Activated T-cell treated with anti-CD3 and anti-CD28 coated beads for 1 hour (primary cell): Measurements from ENCODE around the gene PEX5L.
"Not testable (repeated sequence)": the region's sequence is repeated elsewhere in the genome, so short reads cannot be mapped to it uniquely, and the experiment has no call there.

ENCODE experiments used
- DNase-seq: peaks from one replicate; pipeline ENCODE4 v3.0.0-alpha.2; 2020; ENCODE audit warnings: low read depth

PEX5L gene

GRCh38 chr3:180011927-180012326, 24.8 kb downstream of the PEX5L start:
- no peak for DNase-seq

DNA sequence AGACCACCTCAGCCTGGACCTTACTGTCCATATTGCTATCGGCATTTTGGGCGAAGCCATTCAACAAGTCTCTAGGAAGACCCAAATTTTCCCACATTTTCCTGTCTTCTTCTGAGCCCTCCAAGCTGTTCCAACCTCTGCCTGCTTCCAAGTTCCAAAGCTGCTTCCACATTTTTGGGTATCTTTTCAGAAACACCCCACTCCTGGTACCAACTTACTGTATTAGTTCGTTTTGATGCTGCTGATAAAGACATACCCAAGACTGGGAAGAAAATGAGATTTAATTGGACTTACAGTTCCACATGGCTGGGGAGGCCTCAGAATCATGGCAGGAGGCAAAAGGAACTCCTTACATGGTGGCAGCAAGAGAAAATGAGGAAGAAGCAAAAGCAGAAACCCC, 28.4 kb downstream of the PEX5L start:
- not testable (repeated sequence) for DNase-seq

DNA sequence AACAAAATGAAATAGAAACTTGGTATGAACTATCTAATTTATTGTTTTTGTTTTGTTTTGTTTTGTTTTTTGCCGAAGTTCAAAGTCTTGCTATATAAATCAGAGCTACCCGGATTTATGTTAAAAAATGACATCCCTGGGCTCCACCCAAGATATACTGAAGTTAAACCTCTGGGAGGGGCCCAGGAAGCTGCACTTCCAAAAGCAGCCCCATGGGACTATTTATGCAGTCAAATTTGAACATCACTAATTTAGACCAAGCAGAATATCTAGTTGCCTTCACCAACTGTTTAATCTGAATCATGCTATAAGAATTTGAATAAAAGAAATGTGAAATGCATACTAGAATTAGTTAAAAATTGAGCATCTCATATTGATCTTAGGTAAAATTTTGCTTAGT, 32.2 kb downstream of the PEX5L start:
- no peak for DNase-seq

- DNase-seq: no peak
Measured at GRCh38 chr3:180002006-180002405, 34.7 kb downstream of the PEX5L start.

DNA sequence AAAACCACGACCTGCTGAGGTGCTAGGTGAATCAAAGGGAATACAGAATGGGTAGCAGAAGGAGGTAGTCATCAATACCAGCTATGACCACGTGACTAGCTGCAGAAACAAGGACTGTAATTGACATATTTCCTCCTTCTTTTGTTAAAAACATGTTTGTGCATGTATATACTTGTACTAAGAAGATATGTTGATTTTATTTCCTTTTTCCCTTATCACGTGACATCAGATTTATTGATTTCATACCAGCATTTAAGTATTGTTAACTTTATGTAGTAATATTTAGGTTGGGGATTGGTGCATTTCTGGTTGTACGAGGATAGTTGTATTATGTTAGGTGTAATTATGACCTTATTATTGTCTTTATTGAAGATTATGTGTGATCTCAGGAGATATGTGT, 36.2 kb downstream of the PEX5L start:
- DNase-seq: no peak

DNA sequence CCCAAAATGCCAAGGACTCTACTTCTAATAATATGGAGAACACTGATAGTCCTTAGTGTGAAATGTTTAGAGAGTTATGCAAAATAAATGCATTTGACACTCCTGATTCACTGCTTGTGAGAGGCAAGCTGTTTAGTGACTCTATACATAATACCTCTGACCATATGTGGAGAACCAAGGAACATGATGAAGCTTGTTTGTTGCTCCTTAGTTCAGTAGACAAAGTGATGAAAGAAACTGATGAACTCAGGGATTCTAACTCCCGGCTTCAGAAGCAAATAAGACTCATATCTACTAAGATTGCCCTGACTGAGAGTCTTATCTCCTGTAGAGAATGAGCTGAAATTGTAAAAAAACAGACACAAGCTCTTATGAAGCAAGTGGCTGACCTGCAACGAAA, 41.3 kb downstream of the PEX5L start:
- DNase-seq: no peak

DNA sequence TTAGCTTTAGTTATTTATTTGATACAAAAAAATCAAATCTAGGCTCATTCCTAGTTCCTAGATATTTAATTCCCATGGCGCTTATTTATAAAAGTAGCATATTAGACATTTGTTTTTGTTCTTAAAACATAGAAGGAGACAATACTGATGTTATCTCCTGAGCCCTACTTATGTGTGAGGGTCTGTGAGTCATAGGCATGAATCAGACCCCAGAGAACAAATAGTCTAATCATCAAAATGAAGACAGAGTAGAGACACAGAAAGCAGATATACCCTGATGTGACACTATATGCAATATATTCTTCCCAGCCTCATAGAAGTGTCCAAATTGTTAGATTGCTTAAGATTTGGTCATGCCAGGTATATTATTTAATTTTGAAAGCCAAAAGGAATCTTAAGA, 44.9 kb downstream of the PEX5L start:
- DNase-seq: no peak

DNA sequence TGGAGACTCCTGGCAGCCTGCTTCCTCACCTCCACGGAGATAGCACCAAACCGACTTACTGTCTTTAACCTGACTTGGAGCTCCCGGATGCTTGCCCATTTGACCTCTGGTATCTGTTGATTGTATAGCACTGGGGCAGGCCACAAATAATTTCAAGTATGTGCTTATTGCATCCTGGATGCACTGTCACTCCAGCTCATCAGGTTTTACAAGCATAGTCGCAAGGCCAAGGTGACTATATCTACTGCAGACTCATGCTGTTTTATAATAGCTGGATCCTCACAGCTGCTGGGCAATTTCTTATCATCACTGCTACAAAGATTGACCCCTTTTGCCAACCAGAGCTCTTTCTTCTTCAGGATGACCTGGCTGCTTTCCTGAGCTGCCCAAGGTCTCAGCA, 45.6 kb downstream of the PEX5L start:
- DNase-seq: no peak

DNA sequence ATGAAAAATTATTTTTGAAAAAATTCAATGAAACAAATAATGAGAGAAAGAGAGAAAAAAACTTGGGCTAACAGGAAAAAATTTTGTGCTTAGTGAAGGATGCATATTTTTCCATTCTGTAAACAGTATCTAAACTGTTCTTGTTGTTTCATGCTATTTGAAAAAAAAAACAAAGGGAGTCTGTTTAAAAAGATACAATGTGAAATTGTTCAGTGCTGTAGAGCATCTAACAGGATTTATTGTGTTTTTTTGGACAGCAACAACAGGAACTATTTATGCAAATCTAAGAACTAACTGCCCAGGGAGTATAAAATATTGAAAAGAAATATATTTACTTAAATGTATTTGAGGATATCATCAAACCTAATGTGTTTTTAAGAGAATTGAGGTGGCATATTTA, 55.1 kb downstream of the PEX5L start:
- no peak for DNase-seq

DNA sequence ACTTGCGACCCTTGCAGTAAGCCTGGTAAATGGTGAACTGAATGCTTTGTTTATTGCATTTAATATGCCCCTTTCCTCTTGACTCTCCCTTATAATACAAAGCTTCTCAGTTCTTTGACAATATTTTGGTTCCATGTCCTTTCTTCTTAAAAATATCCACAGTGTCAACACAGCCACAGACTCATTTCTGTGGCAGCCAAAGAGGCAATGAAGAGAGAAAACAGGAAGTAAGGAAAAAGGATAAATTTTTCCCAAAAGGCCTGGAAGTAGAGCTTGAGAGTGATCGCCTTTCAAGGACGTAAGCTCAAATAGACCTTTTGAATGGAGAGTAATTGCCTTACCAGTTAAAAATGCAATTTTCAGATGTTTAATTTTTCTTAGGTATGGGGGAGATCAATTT, 59.4 kb downstream of the PEX5L start:
- DNase-seq: no peak

DNA sequence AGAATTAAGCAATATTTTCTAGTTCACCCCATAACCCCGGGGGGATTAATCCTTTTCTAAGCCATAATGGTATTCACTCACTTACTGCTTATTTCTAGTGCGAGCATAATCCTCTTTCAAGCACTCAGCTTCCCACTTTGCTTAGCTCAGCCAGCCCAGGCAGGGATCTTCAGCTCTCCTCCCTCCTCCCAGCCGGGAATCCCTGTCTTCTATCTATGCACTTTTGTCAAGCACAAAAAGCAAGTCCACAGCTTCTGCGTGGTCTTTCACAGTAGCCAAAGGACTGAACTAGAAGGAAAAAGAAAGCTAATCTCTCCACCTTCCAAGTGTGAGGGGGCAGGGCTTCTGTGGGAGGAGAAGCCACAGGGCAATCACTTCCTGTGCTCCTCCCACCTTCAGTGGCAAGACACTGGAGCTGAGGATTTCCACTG, 62.8 kb downstream of the PEX5L start:
- DNase-seq: no peak

DNA sequence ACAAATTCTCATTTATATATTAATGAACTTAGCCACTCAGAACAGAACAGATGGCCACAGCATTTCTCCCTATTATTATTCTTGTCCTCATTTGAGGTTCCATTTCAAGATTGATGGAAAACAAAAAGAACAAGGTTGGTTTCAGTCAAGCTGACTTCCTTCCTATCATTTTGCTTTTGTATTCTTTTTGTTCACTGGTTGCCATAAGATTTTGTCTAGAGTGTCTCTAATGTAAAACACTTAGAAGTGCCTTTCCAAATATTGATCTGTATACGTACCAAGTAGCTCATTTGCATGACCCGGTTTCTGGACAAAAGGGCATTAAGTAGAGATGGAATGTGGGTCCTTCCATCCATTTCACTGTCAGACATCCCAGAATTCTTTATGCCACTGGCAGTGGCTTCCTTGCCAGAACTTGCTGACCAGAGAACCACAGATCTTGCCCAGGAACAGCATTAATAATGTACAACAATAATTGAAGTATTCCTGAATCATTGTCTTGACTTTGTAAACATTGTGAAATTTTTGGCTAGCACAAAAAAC, 63.8 kb downstream of the PEX5L start:
- DNase-seq: no peak

DNA sequence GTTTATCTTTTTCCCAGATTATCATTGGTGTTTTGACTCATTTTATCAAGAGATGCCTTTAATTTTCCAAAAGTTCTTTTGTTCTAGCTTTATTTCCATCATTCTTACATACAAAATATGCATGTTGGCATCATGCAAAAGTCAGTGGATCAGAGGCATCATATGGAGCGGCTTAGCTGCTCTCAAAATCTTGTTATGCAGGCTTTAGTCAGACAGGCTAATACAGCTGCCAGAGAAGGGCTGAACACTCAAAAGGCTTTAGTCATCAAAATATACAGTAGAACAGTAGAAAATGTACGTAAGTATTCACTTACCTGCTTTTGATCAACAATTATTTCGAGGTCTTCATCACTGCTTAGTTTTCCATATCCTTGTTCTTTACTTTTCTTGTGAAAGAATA, 65.5 kb downstream of the PEX5L start:
- no peak for DNase-seq

GRCh38 chr3:179970746-179971145, 66.0 kb downstream of the PEX5L start:
- DNase-seq: no peak

- DNase-seq: no peak
Measured at GRCh38 chr3:179969525-179969924, 67.2 kb downstream of the PEX5L start.

DNA sequence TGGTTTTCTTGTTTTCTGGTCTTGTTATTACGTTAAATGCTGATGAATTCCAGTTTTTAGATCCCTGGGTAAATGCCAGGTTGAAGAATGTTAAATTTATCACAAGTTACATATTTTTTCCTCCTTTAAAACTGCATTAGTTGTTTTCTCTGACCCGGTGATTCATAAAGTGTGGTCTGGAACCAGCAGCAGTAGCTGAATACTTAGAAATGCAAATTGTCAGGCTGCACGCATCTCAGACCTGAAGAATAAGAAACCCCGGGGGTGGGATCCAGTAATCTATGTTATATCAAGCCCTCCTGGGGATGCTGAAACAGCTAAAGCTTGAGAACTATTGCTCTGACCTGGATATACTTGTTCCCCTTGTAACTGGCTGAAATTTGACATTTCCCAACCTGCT, 69.1 kb downstream of the PEX5L start:
- DNase-seq: no peak

GRCh38 chr3:179964890-179965289, 71.8 kb downstream of the PEX5L start:
- DNase-seq: no peak

DNA sequence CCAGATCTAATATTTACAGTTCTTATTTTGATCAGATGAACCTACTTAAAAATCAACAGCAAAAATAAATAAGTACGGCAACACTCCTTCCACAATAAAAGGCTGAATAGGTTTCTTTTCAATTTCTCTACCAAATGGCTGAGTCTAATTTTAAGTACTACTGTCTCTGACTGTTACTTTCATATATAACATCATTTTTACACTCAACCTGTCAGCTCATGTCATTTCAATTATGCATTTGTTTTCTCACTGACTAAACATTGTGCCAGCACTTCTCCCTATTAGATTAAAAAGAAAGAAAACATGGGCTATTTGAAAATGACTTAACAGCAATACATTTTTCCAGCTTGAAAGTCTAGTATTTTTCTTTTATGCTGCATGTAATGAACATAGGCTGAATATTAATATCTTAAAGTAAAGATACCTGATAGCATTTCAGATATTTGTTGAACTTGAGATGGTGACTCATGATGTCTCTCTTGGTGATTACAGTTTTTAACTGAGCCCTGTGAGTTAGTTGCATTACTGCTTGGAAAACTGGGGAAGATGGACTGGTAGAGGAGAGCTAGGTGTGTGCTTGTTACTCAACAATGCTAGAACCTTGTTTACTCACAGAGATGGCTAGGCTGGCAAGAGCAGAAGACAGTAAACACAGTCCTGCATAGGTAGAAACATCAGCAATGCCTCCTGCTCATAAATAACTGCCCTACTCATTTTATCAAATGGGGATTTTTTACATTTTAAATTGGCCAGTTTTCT, 73.9 kb downstream of the PEX5L start:
- DNase-seq: no peak

GRCh38 chr3:179961703-179962078, 75.0 kb downstream of the PEX5L start:
- no peak for DNase-seq

GRCh38 chr3:179961071-179961702, 75.5 kb downstream of the PEX5L start:
- no peak for DNase-seq

- no peak for DNase-seq
Measured at GRCh38 chr3:179958759-179959158, 78.0 kb downstream of the PEX5L start.

DNA sequence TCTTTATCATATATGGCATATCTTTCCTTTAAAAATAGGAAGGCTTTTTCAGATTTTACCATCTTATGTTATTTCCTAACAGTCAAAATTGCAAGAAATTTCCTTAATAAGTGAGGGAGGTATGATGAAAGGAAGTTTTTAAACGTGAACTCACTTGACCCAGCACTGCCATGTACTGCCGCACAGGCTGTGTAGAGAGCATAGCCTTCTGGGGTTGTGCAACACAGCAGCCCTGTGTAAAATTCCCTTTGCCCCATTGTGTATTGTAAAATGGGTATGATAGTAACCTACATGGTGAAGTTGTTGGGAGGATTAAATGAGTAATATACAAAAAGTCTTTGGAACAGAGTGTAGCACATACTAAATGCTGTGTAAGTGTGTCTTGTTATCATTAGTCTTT, 78.6 kb downstream of the PEX5L start:
- no peak for DNase-seq

DNA sequence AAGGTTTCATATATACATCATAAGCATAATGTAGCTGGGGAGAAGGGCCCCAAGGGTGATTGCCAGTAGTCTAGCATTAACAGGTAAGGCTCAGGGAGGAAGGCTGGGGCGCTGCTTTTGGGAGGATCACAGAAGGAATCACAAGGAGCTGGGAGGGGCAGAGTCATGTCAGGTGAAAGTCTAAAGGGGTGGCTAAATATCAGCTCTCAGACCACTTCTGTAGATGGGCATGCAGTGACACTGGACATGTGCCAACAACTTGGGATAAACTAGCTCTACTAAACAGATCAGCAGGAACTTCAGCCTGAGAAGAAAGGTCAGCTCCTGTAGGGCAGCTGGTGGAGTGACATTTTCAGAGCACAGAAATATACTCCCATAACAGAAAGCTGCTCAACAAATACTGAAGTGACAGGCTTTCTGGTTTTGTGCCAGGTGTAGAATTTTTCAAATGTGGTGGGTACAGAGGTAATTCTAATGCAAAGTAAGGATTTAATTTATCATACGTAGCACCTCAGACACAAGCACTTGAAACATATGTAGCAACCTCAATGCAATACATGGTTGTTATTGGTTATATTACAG, 79.4 kb downstream of the PEX5L start:
- DNase-seq: no peak
